SU-DHL-6 (cell line): ENCODE measurements around the gene TMEM175.

Source experiments
- CTCF ChIP-seq: fragments of 200-600 bp; sonication (generic); IDR thresholded peaks from one replicate; pipeline ENCODE4 v1.5.1; 2017; ENCODE audit warnings: antibody characterized with exemption, mild to moderate bottlenecking, low read length, moderate library complexity; ENCODE audit not compliant: insufficient read depth, poor library complexity, severe bottlenecking
- EZH2phosphoT487 ChIP-seq: fragments of 200-600 bp; sonication (generic), shearing (Covaris generic); conservative IDR thresholded peaks from 2 replicates; pipeline ENCODE4 v1.6.1; 2018; ENCODE audit warnings: mild to moderate bottlenecking, antibody characterized with exemption, low read length, moderate library complexity, mixed read lengths

DNA sequence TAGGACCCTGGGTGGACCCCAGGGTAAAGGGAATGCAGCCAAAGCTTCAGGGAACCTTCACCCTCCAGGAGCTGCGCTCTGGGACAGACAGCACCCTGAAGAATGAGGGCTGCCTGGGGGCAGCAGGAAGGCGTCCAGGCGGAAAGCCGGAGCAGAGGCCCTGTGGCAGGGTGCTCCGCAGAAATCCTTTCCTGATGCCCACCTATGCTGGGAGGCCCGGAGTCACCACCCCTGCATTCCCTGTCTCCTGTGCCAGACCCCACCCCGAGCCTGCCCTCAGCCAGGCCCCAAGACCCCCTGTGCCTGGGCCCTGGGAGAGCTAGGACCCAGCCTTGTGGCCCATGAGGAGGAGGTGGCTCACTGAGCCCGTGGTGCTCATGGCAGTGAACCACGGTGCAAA lies 42.4 kb downstream of the TMEM175 start:
- no peak for TF ChIP-seq CTCF
- no peak for TF ChIP-seq EZH2phosphoT487
